IMR-90 (cell line): ENCODE data around the gene EGLN1. TPM values are rescaled to one million over a fixed set of nuclear protein-coding genes. Genes with fewer than 3 reads are reported as not detected.

Experiments
- ATAC-seq: fragments of 200-7000 bp; cut with Tn5 transposase; 2 replicates; pipeline ENCODE4 v1.9.1; 2020; ENCODE audit warnings: low read depth, mild to moderate bottlenecking, moderate library complexity
- BruUV-seq: library from RNA; stranded (reverse); fragments of 400-500 nt; replicated peaks from 2 replicates; lab custom pipeline; 2021; lab: Mats Ljungman, UMichigan
- CTCF ChIA-PET: fragments of 300-600 bp; formaldehyde crosslinking; extraction: SDS; loops from one replicate; lab custom pipeline; 2021; ENCODE audit warnings: antibody characterized with exemption; lab: Yijun Ruan, JAX
- POLR2A ChIA-PET: fragments of 300-600 bp; sonication (Branson Sonifier 250); formaldehyde crosslinking; loops from one replicate; lab custom pipeline; 2022; ENCODE audit warnings: antibody characterized with exemption; ENCODE audit not compliant: unreplicated experiment; lab: Charles Lee
- DNase-seq: peaks from one replicate; pipeline ENCODE4 v3.0.0; 2013
- H2AFZ ChIP-seq: replicated peaks from 2 replicates; pipeline ENCODE3; 2013; ENCODE audit warnings: low read length, mild to moderate bottlenecking; ENCODE audit not compliant: poor library complexity
- H2AK5ac ChIP-seq: 2 replicates; pipeline ENCODE4 v1.6.1; 2013; ENCODE audit warnings: low read depth, low read length, inconsistent platforms
- H2AK9ac ChIP-seq: replicated peaks from 2 replicates; pipeline ENCODE3; 2013; ENCODE audit warnings: mild to moderate bottlenecking, low read depth, low read length, moderate library complexity; ENCODE audit not compliant: poor library complexity
- H2BK120ac ChIP-seq: 2 replicates; pipeline ENCODE4 v1.6.1; 2013; ENCODE audit warnings: low read depth, low read length, inconsistent platforms
- H2BK15ac ChIP-seq: 3 replicates; pipeline ENCODE4 v1.6.1; 2013; ENCODE audit warnings: low read depth, low read length, inconsistent platforms
- H2BK20ac ChIP-seq: 2 replicates; pipeline ENCODE4 v1.6.1; 2013; ENCODE audit warnings: low read depth, mild to moderate bottlenecking, inconsistent platforms, low read length, moderate library complexity
- H2BK5ac ChIP-seq: 2 replicates; pipeline ENCODE4 v1.6.1; 2013; ENCODE audit warnings: mild to moderate bottlenecking, low read depth, low read length, inconsistent platforms; ENCODE audit not compliant: poor library complexity, severe bottlenecking
- H3K14ac ChIP-seq: replicated peaks from 2 replicates; pipeline ENCODE4 v1.6.1; 2013; ENCODE audit warnings: low read depth, low read length, inconsistent platforms
- H3K18ac ChIP-seq: 2 replicates; pipeline ENCODE4 v1.6.1; 2013; ENCODE audit warnings: low read depth, low read length, control low read depth
- H3K23ac ChIP-seq: 2 replicates; pipeline ENCODE4 v1.6.1; 2013; ENCODE audit warnings: low read depth, low read length, inconsistent platforms
- H3K27ac ChIP-seq: 2 replicates; pipeline ENCODE4 v1.5.1; 2013; ENCODE audit warnings: mild to moderate bottlenecking, control low read depth, low read length; ENCODE audit not compliant: insufficient read depth
- H3K27me3 ChIP-seq: 2 replicates; pipeline ENCODE4 v1.6.1; 2013; ENCODE audit warnings: low read length; ENCODE audit not compliant: control insufficient read depth, insufficient read depth
- H3K36me3 ChIP-seq: 2 replicates; pipeline ENCODE4 v1.6.1; 2013; ENCODE audit warnings: low read length, mixed read lengths; ENCODE audit not compliant: control insufficient read depth, insufficient read depth
- H3K4ac ChIP-seq: 2 replicates; pipeline ENCODE4 v1.6.1; 2013; ENCODE audit warnings: low read depth, low read length, inconsistent platforms
- H3K4me1 ChIP-seq: 2 replicates; pipeline ENCODE4 v1.6.1; 2013; ENCODE audit warnings: low read length, mixed read lengths; ENCODE audit not compliant: control insufficient read depth, insufficient read depth
- H3K4me2 ChIP-seq: 2 replicates; pipeline ENCODE4 v1.6.1; 2013; ENCODE audit warnings: low read depth, mild to moderate bottlenecking, control low read depth, low read length, moderate library complexity
- H3K4me3 ChIP-seq: 2 replicates; pipeline ENCODE4 v1.5.1; 2013; ENCODE audit warnings: low read depth, mild to moderate bottlenecking, control low read depth, low read length, moderate library complexity; ENCODE audit not compliant: insufficient read depth
- H3K56ac ChIP-seq: 2 replicates; pipeline ENCODE4 v1.6.1; 2013; ENCODE audit warnings: low read length, inconsistent platforms; ENCODE audit not compliant: insufficient read depth; ENCODE audit errors: extremely low read depth
- H3K79me1 ChIP-seq, 2 experiments: 2 replicates each; pipeline ENCODE4 v1.6.1; 2013; ENCODE audit warnings: low read length in 2 of 2, inconsistent platforms in 1 of 2, low read depth in 1 of 2
- H3K9ac ChIP-seq: 2 replicates; pipeline ENCODE4 v1.6.1; 2013; ENCODE audit warnings: low read depth, low read length, control low read depth
- H3K9me1 ChIP-seq: 2 replicates; pipeline ENCODE4 v1.6.1; 2013; ENCODE audit warnings: low read length, inconsistent platforms; ENCODE audit not compliant: insufficient read depth
- H3K9me3 ChIP-seq: 2 replicates; pipeline ENCODE4 v1.6.1; 2013; ENCODE audit warnings: low read length; ENCODE audit not compliant: control insufficient read depth, insufficient read depth
- H4K20me1 ChIP-seq: 2 replicates; pipeline ENCODE4 v1.6.1; 2013; ENCODE audit warnings: low read length, inconsistent platforms; ENCODE audit not compliant: insufficient read depth
- H4K5ac ChIP-seq: 2 replicates; pipeline ENCODE4 v1.6.1; 2013; ENCODE audit warnings: mild to moderate bottlenecking, low read depth, low read length, control low read depth
- H4K8ac ChIP-seq, 2 experiments: 2 replicates each; pipeline ENCODE4 v1.6.1; 2013; ENCODE audit warnings: low read depth in 2 of 2, low read length in 2 of 2, control low read depth in 1 of 2, inconsistent platforms in 1 of 2
- H4K91ac ChIP-seq: 2 replicates; pipeline ENCODE4 v1.6.1; 2013; ENCODE audit warnings: low read depth, low read length, inconsistent platforms; ENCODE audit not compliant: insufficient read depth
- CEBPB ChIP-seq: IDR thresholded peaks from 2 replicates; pipeline ENCODE4 v1.6.1; 2012; ENCODE audit warnings: low read depth, low read length, improper control_type of control experiment
- MAFK ChIP-seq: IDR thresholded peaks from 2 replicates; pipeline ENCODE4 v1.6.1; 2012; ENCODE audit warnings: low read depth, low read length, improper control_type of control experiment
- MAZ ChIP-seq: IDR thresholded peaks from 2 replicates; pipeline ENCODE4 v1.6.1; 2012; ENCODE audit warnings: low read depth, mild to moderate bottlenecking, low read length, improper control_type of control experiment, moderate library complexity, borderline replicate concordance
- MXI1 ChIP-seq: IDR thresholded peaks from 2 replicates; pipeline ENCODE4 v1.6.1; 2012; ENCODE audit warnings: low read depth, mild to moderate bottlenecking, low read length, moderate library complexity, borderline replicate concordance
- NFE2L2 ChIP-seq: fragments of 150-350 bp; IDR thresholded peaks from 2 replicates; pipeline ENCODE4 v1.6.1; 2016; ENCODE audit warnings: low read depth, mild to moderate bottlenecking, low read length
- POLR2A ChIP-seq: IDR thresholded peaks from 2 replicates; pipeline ENCODE4 v1.6.1; 2012; ENCODE audit warnings: mild to moderate bottlenecking, low read depth, low read length
- SMC3 ChIP-seq: fragments of 150-350 bp; IDR thresholded peaks from 2 replicates; pipeline ENCODE4 v1.6.1; 2016; ENCODE audit warnings: low read depth, mild to moderate bottlenecking, antibody characterized with exemption, low read length, moderate library complexity
- WGBS, 2 experiments: methylation state at CpG; one replicate each; pipeline versions ENCODE4 v1.1.5 to v1.1.7; 2013; ENCODE audit warnings: missing lambda C conversion rate in 2 of 2; ENCODE audit not compliant: insufficient read length in 1 of 2; ENCODE audit errors: extremely low coverage in 2 of 2; 5-methylcytosine and 5-hydroxymethylcytosine counted together
- dilution Hi-C: fragments of 300-500 bp; cut with HindIII; formaldehyde crosslinking; loops from one replicate; pipeline ENCODE4 v1.14.3; 2018; ENCODE audit warnings: low sequenced_read_pairs; ENCODE audit not compliant: unreplicated experiment
- in situ Hi-C: fragments of 300-500 bp; cut with MboI; formaldehyde crosslinking; loops from 3 replicates; pipeline ENCODE4 v1.14.3; 2019; ENCODE audit warnings: low sequenced_read_pairs, inconsistent platforms, mixed read lengths
- intact Hi-C: fragments of 100-400 bp; cut with micrococcal nuclease; formaldehyde crosslinking; loops from 2 replicates; pipeline ENCODE4 v1.10.0; 2022
- polyA plus RNA-seq, 3 experiments: library from polyadenylated mRNA; depleted of rRNA; stranded (reverse); fragments of >200 nt; gene quantifications; 2 replicates each; pipeline ENCODE4 v1.2.3, GENCODE V29; 2012; ENCODE audit warnings: low replicate concordance in 1 of 3
- total RNA-seq: library from RNA; depleted of rRNA; stranded (reverse); fragments of >200 nt; gene quantifications from 2 replicates; pipeline ENCODE4 v1.2.3, GENCODE V29; 2012

Gene EGLN1
- total and polyA plus RNA-seq, 2 of the 4 experiments (the other 2 are of a cell fraction), result 25.7 to 26.9 TPM

DNA sequence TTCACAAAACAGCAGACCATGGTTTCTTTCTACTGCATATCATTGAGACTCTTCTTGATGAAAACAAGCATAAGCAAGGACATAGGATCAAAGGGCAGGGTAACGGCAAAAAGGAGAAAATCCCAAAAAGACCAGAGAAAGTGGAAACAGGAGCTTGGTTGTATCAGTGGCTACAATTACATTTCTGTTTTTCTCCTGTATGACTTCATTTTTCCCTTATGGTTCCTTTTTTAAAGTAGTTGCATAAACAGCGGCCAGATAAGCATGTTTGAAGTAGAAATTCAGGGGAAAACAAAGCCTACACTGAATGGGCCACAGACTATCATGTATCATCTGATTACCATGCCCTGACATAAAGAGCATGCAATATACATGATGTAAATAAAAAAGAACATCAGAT, 4.6 kb downstream of the EGLN1 start:
- Histone ChIP-seq H3K4ac (no peak overlapping the region), H2BK20ac (no peak overlapping the region), H3K36me3 (peaks cover 2% of the 10 kb centered on the region; the same call in 1 of the 2 replicates), H2AK5ac (no peak overlapping the region), H3K27ac (no peak overlapping the region), H4K91ac (no peak overlapping the region), H3K4me1 (peaks cover 7% of the 10 kb centered on the region), H3K18ac (no peak overlapping the region), H3K9ac (no peak overlapping the region; the same call in 1 of the 2 replicates), H3K79me1 (peaks cover 0 to 70% of the 10 kb centered on the region in 2 experiments; a peak in 2 of 4 replicates), H3K23ac (peak overlapping the region; percentile 82), H4K5ac (no peak overlapping the region), H3K4me3 (peak overlapping the region; percentile 27; the same call in 1 of the 2 replicates), H2AFZ (no peak overlapping the region), H3K27me3 (no peaks in the 10 kb centered on the region), H3K9me1 (peaks cover 9% of the 10 kb centered on the region), H3K14ac (no peak overlapping the region; the same call in 1 of the 2 replicates), H2BK5ac (no peak overlapping the region), H3K4me2 (peak overlapping the region; percentile 89), H4K20me1 (peaks cover 82% of the 10 kb centered on the region), H2BK120ac (no peak overlapping the region), H4K8ac (no peak overlapping the region), H3K9me3 (no peaks in the 10 kb centered on the region), H3K56ac (no peak overlapping the region), H2AK9ac (no peak overlapping the region), H2BK15ac (no peak overlapping the region)
- WGBS, 2 experiments, result no CpG with 5 or more reads among the region's 2 CpGs
- dilution Hi-C loops, result no loop called here
- BruUV-seq, result no TSS peak
- POLR2A ChIA-PET, result interaction anchor here (0.6 kb wide), 1 partner anchor 22 kb away, joined by 3 read pairs; no protein-coding TSS in a partner anchor
- in situ Hi-C loops, result no loop called here
- ATAC-seq (no peak), DNase-seq (no peak)
- intact Hi-C loops, result loop anchor here (5.0 kb wide), 1 partner anchor 185 kb away; no protein-coding TSS in a partner anchor
- CTCF ChIA-PET, result interaction anchor here (1.0 kb wide), 1 partner anchor 82 kb away, joined by 3 read pairs; no protein-coding TSS in a partner anchor
- no peak for TF ChIP-seq CEBPB
- no peak for TF ChIP-seq MAFK
- TF ChIP-seq MAZ, result no peak
- no peak for TF ChIP-seq SMC3
- no peak for TF ChIP-seq POLR2A
- no peak for TF ChIP-seq NFE2L2
- TF ChIP-seq MXI1, result no peak
